Body of pancreas (tissue), 4 donors: ENCODE data around the gene TOMM70. TPM values are rescaled to one million over a fixed set of nuclear protein-coding genes. Genes with fewer than 3 reads are reported as not detected.
A peak's percentile ranks its signal among the peaks of the same experiment; 100 is the strongest.
"Not testable (repeated sequence)": the region's sequence is repeated elsewhere in the genome, so short reads cannot be mapped to it uniquely, and the experiment has no call there.

Experiments
- ATAC-seq: fragments of 150-250 bp; one replicate; pipeline ENCODE4 v1.9.1; 2016
- DNase-seq, 4 donors: peaks; one replicate each; pipeline ENCODE4 v3.0.0-alpha.2; 2019
- H3K27ac ChIP-seq, 4 donors: fragments of 200-600 bp; sonication (generic); 1 replicate in 3 of 4; 2 replicates in 1 of 4; pipeline versions ENCODE4 v1.5.1 to v1.6.1; 2016 to 2019; ENCODE audit warnings: mild to moderate bottlenecking in 1 of 4, mixed read lengths in 1 of 4, moderate library complexity in 1 of 4
- H3K27me3 ChIP-seq, 2 donors: fragments of 200-600 bp; sonication (generic); one replicate each; pipeline ENCODE4 v1.6.0; 2016; ENCODE audit warnings: mild to moderate bottlenecking in 1 of 2
- H3K36me3 ChIP-seq, 2 donors: fragments of 200-600 bp; sonication (generic); replicated peaks in 1 of 2; 2 replicates each; pipeline ENCODE4 v1.5.1; 2016; ENCODE audit warnings: low read depth in 2 of 2; ENCODE audit not compliant: insufficient read depth in 1 of 2
- H3K4me1 ChIP-seq: fragments of 200-600 bp; sonication (generic); one replicate; pipeline ENCODE4 v1.6.0; 2016
- H3K4me3 ChIP-seq, 2 donors: fragments of 200-600 bp; sonication (generic); 1 replicate in 1 of 2; 2 replicates in 1 of 2; pipeline ENCODE4 v1.5.1; 2016 to 2019
- H3K9me3 ChIP-seq, 3 donors: fragments of 200-600 bp; sonication (generic); 1 replicate in 2 of 3; 2 replicates in 1 of 3; pipeline ENCODE4 v1.5.1; 2016
- POLR2A ChIP-seq, 3 donors: fragments of 450-650 bp; IDR thresholded peaks; one replicate each; pipeline ENCODE4 v1.6.1; 2016; ENCODE audit warnings: antibody characterized with exemption in 3 of 3, mild to moderate bottlenecking in 2 of 3
- WGBS, 2 donors: methylation state at CpG; one replicate each; pipeline ENCODE4 v1.1.5; 2017; 5-methylcytosine and 5-hydroxymethylcytosine counted together
- intact Hi-C: fragments of 100-400 bp; cut with DNase I; formaldehyde crosslinking; loops from one replicate; pipeline ENCODE4 v1.15.1; 2023
- total RNA-seq, 2 donors: library from RNA; depleted of rRNA; stranded (reverse); fragments of >200 nt; gene quantifications; one replicate each; pipeline ENCODE4 v1.1.0, GENCODE V29; 2016
- TF ChIP-seq, protein P1 (sequence below), 7 experiments: fragments of 450-650 bp in 4 of 7; fragments of 200-600 bp in 3 of 7; sonication (generic) in 3 of 7; IDR thresholded peaks; one replicate each; pipeline ENCODE4 v1.5.1; 2016 to 2019; ENCODE audit warnings: antibody characterized with exemption in 7 of 7

Gene TOMM70
- total RNA-seq, 2 donors from 2014 or later, result 17.1 to 25.9 TPM

- no peaks in the 10 kb centered on the region for H3K9me3 ChIP-seq
- peaks cover 9% of the 10 kb centered on the region for H3K4me1 ChIP-seq
- H3K27me3 ChIP-seq, result no peaks in the 10 kb centered on the region
- peaks cover 5 to 9% of the 10 kb centered on the region in 2 donors for H3K36me3 ChIP-seq
- ATAC-seq (no peak), DNase-seq (no peak)
- TF ChIP-seq POLR2A (IDR thresholded peaks at IDR 0.05), result no peak
- TF ChIP-seq, protein P1, sequence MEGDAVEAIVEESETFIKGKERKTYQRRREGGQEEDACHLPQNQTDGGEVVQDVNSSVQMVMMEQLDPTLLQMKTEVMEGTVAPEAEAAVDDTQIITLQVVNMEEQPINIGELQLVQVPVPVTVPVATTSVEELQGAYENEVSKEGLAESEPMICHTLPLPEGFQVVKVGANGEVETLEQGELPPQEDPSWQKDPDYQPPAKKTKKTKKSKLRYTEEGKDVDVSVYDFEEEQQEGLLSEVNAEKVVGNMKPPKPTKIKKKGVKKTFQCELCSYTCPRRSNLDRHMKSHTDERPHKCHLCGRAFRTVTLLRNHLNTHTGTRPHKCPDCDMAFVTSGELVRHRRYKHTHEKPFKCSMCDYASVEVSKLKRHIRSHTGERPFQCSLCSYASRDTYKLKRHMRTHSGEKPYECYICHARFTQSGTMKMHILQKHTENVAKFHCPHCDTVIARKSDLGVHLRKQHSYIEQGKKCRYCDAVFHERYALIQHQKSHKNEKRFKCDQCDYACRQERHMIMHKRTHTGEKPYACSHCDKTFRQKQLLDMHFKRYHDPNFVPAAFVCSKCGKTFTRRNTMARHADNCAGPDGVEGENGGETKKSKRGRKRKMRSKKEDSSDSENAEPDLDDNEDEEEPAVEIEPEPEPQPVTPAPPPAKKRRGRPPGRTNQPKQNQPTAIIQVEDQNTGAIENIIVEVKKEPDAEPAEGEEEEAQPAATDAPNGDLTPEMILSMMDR (IDR thresholded peaks at IDR 0.05), result no peak
- WGBS, 2 donors, result 96 to 99% methylated on average over 5 of the region's 5 CpGs
- H3K27ac ChIP-seq, result no peak overlapping the region
- H3K4me3 ChIP-seq, result no peak overlapping the region
- intact Hi-C loops, result no loop called here
These were observed 61.1 kb downstream of the TOMM70 start for GRCh38 chr3:100339786-100340185.

DNA sequence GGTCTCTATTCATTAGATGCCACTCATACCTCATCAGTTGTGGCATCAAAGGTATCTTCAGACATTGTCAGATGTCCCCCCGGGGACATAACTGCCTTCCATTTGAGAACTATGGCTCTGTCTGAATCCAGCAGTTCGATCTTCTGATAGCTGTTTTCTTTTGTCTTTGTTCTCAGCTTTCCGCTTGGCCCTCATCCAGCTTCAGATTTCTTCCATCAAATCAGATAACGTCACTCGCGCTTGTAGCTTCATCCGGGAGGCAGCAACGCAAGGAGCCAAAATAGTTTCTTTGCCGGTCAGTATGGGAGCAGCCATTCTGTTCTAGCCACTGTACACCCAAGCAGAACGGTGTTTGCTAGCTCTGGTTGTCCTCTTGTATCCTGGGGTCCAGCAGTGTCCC, 62.0 kb downstream of the TOMM70 start:
- intact Hi-C loops, result no loop called here

GRCh38 chr3:100336229-100336628, 64.7 kb downstream of the TOMM70 start:
- DNase-seq, H3K27me3 ChIP-seq, ATAC-seq, H3K36me3 ChIP-seq, H3K27ac ChIP-seq, H3K9me3 ChIP-seq, intact Hi-C loops, H3K4me3 ChIP-seq: not testable (repeated sequence)
- H3K4me1 ChIP-seq, result peaks cover 13% of the 10 kb centered on the region
- WGBS, 2 donors, result 89 to 91% methylated on average over 10 of the region's 10 CpGs

More for the DNA sequence above, 62.0 kb downstream of the TOMM70 start:
- H3K36me3 ChIP-seq, result peaks cover 5 to 9% of the 10 kb centered on the region in 2 donors
- H3K9me3 ChIP-seq, result no peaks in the 10 kb centered on the region
- H3K27me3 ChIP-seq, result no peaks in the 10 kb centered on the region
- TF ChIP-seq POLR2A (IDR thresholded peaks at IDR 0.05), result no peak
- TF ChIP-seq, protein P1 (IDR thresholded peaks at IDR 0.05), result no peak
- no peak for DNase-seq
- H3K4me1 ChIP-seq, result peaks cover 12% of the 10 kb centered on the region
- H3K27ac ChIP-seq, result no peak overlapping the region
- WGBS, 2 donors, result 86 to 94% methylated on average over 10 of the region's 10 CpGs
- ATAC-seq, result no peak
- H3K4me3 ChIP-seq, result no peak overlapping the region

GRCh38 chr3:100335434-100335833, 65.5 kb downstream of the TOMM70 start:
- Histone ChIP-seq H3K9me3 (no peaks in the 10 kb centered on the region), H3K36me3 (peaks cover 0 to 6% of the 10 kb centered on the region in 2 donors), H3K27ac (peak overlapping the region; percentile 25 to 87 (median 86)), H3K4me1 (peaks cover 13% of the 10 kb centered on the region), H3K4me3 (peak overlapping the region in 1 of 2 donors; percentile 43), H3K27me3 (no peaks in the 10 kb centered on the region)
- WGBS, 2 donors, result 66 to 74% methylated on average over 14 of the region's 14 CpGs
- DNase-seq (peak in 1 of 4 donors; percentile 15), ATAC-seq (no peak)
- TF ChIP-seq, protein P1 (IDR thresholded peaks at IDR 0.05), result no peak
- TF ChIP-seq POLR2A (IDR thresholded peaks at IDR 0.05), result no peak
- intact Hi-C loops, result no loop called here

- peak; percentile 87 to 93 (median 90) for DNase-seq
- WGBS, 2 donors, result 0 to 2% methylated on average over 6 to 77 of the region's 77 CpGs
- intact Hi-C loops, result no loop called here
- TF ChIP-seq, protein P1 (IDR thresholded peaks at IDR 0.05), result peak in 2 of 7 experiments; percentile 15 to 30
- TF ChIP-seq POLR2A (IDR thresholded peaks at IDR 0.05), result peak; percentile 65 to 70 (median 65)
- Histone ChIP-seq H3K4me1 (peaks cover 13% of the 10 kb centered on the region), H3K27ac (peak within 1 kb of the TSS; percentile 25 to 87 (median 86)), H3K4me3 (peak within 1 kb of the TSS; percentile 43 to 52), H3K27me3 (no peaks in the 10 kb centered on the region), H3K9me3 (no peaks in the 10 kb centered on the region), H3K36me3 (peaks cover 0 to under 1% of the 10 kb centered on the region in 2 donors)
- ATAC-seq, result peak; percentile 96
These were observed 66.2 kb downstream of the TOMM70 start, which contains the start of gene NIT2 for GRCh38 chr3:100334488-100335351. TSS of gene NIT2 (plus strand) at chr3:100334757. CDS start at chr3:100334792, 35 bp downstream.
